Measurements from ENCODE around the gene PLEKHH2.

DNA sequence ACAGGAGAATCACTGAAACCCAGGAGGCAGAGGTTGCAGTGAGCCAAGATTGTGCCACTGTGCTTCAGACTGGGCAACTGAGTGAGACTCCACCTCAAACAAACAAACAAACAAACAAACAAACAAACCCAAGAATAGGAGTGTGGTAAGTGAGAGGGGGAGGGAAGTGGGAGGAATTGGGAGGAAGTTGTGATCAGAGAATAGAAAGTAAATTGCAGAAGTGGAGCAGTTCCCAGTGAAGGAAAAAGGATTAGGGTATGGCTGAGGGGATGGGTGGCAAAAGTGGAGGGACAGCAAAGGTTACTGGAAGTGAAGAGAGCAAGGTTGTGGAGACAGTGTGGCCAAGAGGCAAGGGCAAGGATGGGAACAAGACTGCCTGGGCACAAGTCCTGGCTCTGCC, 80.3 kb downstream of the PLEKHH2 start:
- TF ChIP-seq, protein P1, sequence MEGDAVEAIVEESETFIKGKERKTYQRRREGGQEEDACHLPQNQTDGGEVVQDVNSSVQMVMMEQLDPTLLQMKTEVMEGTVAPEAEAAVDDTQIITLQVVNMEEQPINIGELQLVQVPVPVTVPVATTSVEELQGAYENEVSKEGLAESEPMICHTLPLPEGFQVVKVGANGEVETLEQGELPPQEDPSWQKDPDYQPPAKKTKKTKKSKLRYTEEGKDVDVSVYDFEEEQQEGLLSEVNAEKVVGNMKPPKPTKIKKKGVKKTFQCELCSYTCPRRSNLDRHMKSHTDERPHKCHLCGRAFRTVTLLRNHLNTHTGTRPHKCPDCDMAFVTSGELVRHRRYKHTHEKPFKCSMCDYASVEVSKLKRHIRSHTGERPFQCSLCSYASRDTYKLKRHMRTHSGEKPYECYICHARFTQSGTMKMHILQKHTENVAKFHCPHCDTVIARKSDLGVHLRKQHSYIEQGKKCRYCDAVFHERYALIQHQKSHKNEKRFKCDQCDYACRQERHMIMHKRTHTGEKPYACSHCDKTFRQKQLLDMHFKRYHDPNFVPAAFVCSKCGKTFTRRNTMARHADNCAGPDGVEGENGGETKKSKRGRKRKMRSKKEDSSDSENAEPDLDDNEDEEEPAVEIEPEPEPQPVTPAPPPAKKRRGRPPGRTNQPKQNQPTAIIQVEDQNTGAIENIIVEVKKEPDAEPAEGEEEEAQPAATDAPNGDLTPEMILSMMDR (IDR thresholded peaks at IDR 0.05) = no peak
- TF ChIP-seq POLR2A (IDR thresholded peaks at IDR 0.05) = no peak

All from gastroesophageal sphincter (tissue), 3 donors.